Tibial artery (tissue), 4 donors: ENCODE results near the gene FBXO9.
A peak's percentile ranks its signal among the peaks of the same experiment; 100 is the strongest.

ENCODE experiments used
- DNase-seq, 2 donors: peaks; one replicate each; pipeline ENCODE4 v3.0.0-alpha.2; 2019
- H3K27ac ChIP-seq, 2 donors: fragments of 200-600 bp; sonication (generic) in 1 of 2; 1 replicate in 1 of 2; 2 replicates in 1 of 2; pipeline ENCODE4 v1.5.1; 2018 to 2019; ENCODE audit warnings: mild to moderate bottlenecking in 1 of 2
- H3K27me3 ChIP-seq, 2 donors: fragments of 200-600 bp; sonication (generic) in 1 of 2; one replicate each; pipeline versions ENCODE4 v1.5.1 to v1.6.0; 2016 to 2019
- H3K36me3 ChIP-seq, 3 donors: fragments of 200-600 bp; sonication (generic) in 2 of 3; one replicate each; pipeline ENCODE4 v1.5.1; 2016 to 2019; ENCODE audit warnings: mild to moderate bottlenecking in 2 of 3
- H3K4me1 ChIP-seq, 4 donors: fragments of 200-600 bp; sonication (generic) in 2 of 4; 1 replicate in 3 of 4; 2 replicates in 1 of 4; pipeline ENCODE4 v1.5.1; 2016 to 2019
- H3K4me3 ChIP-seq, 2 donors: fragments of 200-600 bp; sonication (generic) in 1 of 2; 1 replicate in 1 of 2; 2 replicates in 1 of 2; pipeline ENCODE4 v1.5.1; 2018 to 2019; ENCODE audit warnings: mild to moderate bottlenecking in 2 of 2
- H3K9me3 ChIP-seq, 3 donors: fragments of 200-600 bp; sonication (generic) in 1 of 3; one replicate each; pipeline ENCODE4 v1.5.1; 2016 to 2019
- CTCF ChIP-seq, 2 experiments: fragments of 200-600 bp in 1 of 2; fragments of 450-650 bp in 1 of 2; IDR thresholded peaks; one replicate each; pipeline ENCODE4 v1.5.1; 2017 to 2019; ENCODE audit warnings: antibody characterized with exemption in 2 of 2, mild to moderate bottlenecking in 1 of 2, moderate library complexity in 1 of 2
- intact Hi-C: fragments of 100-400 bp; cut with DNase I; formaldehyde crosslinking; loops from one replicate; pipeline ENCODE4 v1.15.0; 2023; ENCODE audit warnings: low total_unique reads

Gene FBXO9

GRCh38 chr6:53038596-53038995 is 26.6 kb upstream of the FBXO9 start:
- Histone ChIP-seq H3K27ac (no peak overlapping the region), H3K27me3 (no peaks in the 10 kb centered on the region), H3K4me1 (peaks cover 0 to 40% (median 24%) of the 10 kb centered on the region in 4 donors), H3K4me3 (no peak overlapping the region), H3K9me3 (no peaks in the 10 kb centered on the region), H3K36me3 (peaks cover 18 to 61% (median 43%) of the 10 kb centered on the region in 3 donors)
- intact Hi-C loops: no loop called here
- no peak for TF ChIP-seq CTCF (IDR thresholded peaks at IDR 0.05)
- DNase-seq: no peak

DNA sequence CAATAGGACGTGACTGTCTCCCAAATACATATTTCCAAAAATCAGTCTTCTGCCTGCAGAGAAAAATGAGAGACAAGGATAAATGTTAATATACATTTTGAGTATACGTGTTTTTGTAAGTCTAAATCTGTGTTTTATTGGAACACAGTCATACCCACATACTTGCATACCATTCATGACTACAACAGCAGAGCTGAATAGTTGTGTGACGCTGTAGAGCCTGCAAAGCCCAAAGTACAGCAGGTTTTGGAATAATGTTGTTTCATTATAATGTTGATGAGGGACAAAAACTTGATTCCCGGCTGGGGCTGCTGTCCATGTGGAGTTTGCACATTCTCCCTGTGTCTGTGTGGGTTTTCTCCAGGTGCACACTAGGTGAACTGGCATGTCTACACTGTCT is 23.8 kb upstream of the FBXO9 start:
- H3K27me3 ChIP-seq: no peaks in the 10 kb centered on the region
- no peak for TF ChIP-seq CTCF (IDR thresholded peaks at IDR 0.05)
- no peak overlapping the region for H3K4me3 ChIP-seq
- H3K36me3 ChIP-seq: peaks cover 18 to 39% (median 32%) of the 10 kb centered on the region in 3 donors
- no peak for DNase-seq
- intact Hi-C loops: no loop called here
- no peaks in the 10 kb centered on the region for H3K9me3 ChIP-seq
- peaks cover 0 to 38% (median 23%) of the 10 kb centered on the region in 4 donors for H3K4me1 ChIP-seq
- no peak overlapping the region for H3K27ac ChIP-seq

- H3K9me3 ChIP-seq: no peaks in the 10 kb centered on the region
- H3K36me3 ChIP-seq: peaks cover 15 to 38% (median 31%) of the 10 kb centered on the region in 3 donors
- peaks cover 0 to 38% (median 23%) of the 10 kb centered on the region in 4 donors for H3K4me1 ChIP-seq
- TF ChIP-seq CTCF (IDR thresholded peaks at IDR 0.05): no peak
- H3K27ac ChIP-seq: peak overlapping the region in 1 of 2 donors; percentile 14
- intact Hi-C loops: no loop called here
- no peak overlapping the region for H3K4me3 ChIP-seq
- DNase-seq: no peak
- H3K27me3 ChIP-seq: no peaks in the 10 kb centered on the region
Observed at GRCh38 chr6:53042112-53042511, 23.1 kb upstream of the FBXO9 start.

- Histone ChIP-seq H3K36me3 (peaks cover 9 to 28% (median 27%) of the 10 kb centered on the region in 3 donors), H3K4me1 (peaks cover 0 to 38% (median 23%) of the 10 kb centered on the region in 4 donors), H3K9me3 (no peaks in the 10 kb centered on the region), H3K27me3 (no peaks in the 10 kb centered on the region), H3K27ac (peak overlapping the region; percentile 11 to 32), H3K4me3 (no peak overlapping the region)
- DNase-seq: no peak
- TF ChIP-seq CTCF (IDR thresholded peaks at IDR 0.05): no peak
- intact Hi-C loops: no loop called here
Observed at GRCh38 chr6:53043581-53043980, 21.6 kb upstream of the FBXO9 start.

- Histone ChIP-seq H3K4me3 (no peak overlapping the region), H3K27me3 (no peaks in the 10 kb centered on the region), H3K27ac (peak overlapping the region in 1 of 2 donors; percentile 11), H3K4me1 (peaks cover 0 to 38% (median 23%) of the 10 kb centered on the region in 4 donors), H3K36me3 (peaks cover 7 to 24% (median 22%) of the 10 kb centered on the region in 3 donors), H3K9me3 (no peaks in the 10 kb centered on the region)
- no peak for DNase-seq
- intact Hi-C loops: no loop called here
- no peak for TF ChIP-seq CTCF (IDR thresholded peaks at IDR 0.05)
Observed at GRCh38 chr6:53044071-53044470, 21.1 kb upstream of the FBXO9 start.

- intact Hi-C loops: no loop called here
- Histone ChIP-seq H3K27ac (no peak overlapping the region), H3K4me1 (peaks cover 0 to 38% (median 23%) of the 10 kb centered on the region in 4 donors), H3K36me3 (peaks cover 2 to 19% (median 17%) of the 10 kb centered on the region in 3 donors), H3K4me3 (no peak overlapping the region), H3K27me3 (no peaks in the 10 kb centered on the region), H3K9me3 (no peaks in the 10 kb centered on the region)
- DNase-seq: no peak
- no peak for TF ChIP-seq CTCF (IDR thresholded peaks at IDR 0.05)
Observed at GRCh38 chr6:53044572-53044971, 20.6 kb upstream of the FBXO9 start.
